Measurements from ENCODE around the gene MED12L.

MED12L gene

DNA sequence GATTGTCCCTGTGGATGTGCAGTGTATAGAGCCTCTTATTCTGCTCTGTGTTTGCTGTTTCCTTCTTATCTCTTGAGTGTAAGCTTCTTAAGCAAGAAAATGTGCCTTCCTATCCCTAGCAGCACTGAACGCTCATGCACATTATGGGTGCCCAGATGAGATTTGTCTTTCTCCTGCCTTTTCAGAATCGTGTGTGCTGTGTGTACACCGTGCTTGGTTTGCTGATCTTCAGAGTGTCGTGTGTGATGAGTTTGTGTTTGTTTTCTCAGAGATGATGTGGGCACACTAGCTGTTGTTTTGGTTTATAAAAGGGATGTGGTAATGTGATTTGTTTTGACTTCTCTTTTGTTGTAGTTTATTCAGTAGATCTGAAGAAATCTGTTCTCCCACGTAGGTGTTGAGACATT is 97.8 kb downstream of the MED12L start:
- no peak for DNase-seq

DNA sequence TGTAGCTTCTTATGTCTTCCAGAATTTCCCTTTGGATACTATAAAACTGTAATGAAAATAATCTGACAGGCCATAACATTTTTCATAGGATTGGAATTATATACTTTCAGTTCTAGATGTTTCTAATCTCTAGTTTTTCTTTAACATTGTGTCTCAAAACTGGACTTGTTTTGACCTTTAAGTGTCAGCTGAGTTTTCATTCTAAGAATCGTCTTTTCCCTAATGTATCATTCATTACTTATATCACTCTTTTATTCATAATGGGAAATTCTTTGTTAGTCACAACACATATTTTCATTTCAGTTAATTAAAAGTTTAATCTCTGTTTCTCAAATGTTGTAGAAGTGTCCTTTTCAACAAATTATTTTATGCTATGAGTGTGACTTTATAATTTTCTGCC is 105.6 kb downstream of the MED12L start:
- no peak for DNase-seq

DNA sequence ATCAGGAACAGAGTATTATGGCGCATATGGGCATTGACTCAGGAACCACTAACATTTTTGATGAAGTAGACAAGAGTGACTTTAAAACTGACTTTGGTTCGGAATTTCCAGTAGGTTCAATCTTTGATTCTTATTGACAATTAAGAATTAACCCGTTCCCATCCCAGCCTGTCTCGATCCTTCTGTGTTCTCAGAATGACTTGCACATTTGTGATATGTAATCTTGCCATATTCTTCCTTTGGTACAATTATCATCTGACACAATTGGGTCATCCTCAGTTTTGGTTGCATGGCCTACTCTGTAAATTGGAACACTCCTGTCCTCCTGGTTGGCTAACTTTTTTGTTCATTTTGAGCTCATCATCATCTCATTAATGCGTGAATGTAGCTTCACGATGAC is 107.1 kb downstream of the MED12L start:
- DNase-seq, result no peak

- no peak for DNase-seq
These were observed 110.4 kb downstream of the MED12L start for GRCh38 chr3:151195826-151196225.

DNA sequence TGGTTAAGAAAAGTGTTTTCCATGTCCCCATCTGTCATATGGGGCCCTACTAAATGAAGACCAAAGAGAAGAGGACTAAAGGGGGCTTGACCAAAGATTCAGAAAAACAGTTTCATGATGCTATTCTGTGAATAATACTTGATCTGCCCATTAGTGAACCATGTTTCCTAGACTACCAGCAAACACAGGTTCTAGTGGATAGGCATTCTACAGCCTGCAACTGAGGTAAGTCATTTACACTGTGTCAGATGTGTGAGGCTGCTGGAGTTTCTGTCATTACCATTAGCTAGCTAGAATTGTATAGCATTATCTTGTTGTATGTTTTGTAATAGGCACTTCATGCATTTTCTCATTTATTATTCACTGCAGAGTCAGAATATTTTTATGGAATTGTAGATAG is 111.0 kb downstream of the MED12L start:
- DNase-seq, result no peak

- DNase-seq, result no peak
These were observed 111.8 kb downstream of the MED12L start for GRCh38 chr3:151197228-151197627.

DNA sequence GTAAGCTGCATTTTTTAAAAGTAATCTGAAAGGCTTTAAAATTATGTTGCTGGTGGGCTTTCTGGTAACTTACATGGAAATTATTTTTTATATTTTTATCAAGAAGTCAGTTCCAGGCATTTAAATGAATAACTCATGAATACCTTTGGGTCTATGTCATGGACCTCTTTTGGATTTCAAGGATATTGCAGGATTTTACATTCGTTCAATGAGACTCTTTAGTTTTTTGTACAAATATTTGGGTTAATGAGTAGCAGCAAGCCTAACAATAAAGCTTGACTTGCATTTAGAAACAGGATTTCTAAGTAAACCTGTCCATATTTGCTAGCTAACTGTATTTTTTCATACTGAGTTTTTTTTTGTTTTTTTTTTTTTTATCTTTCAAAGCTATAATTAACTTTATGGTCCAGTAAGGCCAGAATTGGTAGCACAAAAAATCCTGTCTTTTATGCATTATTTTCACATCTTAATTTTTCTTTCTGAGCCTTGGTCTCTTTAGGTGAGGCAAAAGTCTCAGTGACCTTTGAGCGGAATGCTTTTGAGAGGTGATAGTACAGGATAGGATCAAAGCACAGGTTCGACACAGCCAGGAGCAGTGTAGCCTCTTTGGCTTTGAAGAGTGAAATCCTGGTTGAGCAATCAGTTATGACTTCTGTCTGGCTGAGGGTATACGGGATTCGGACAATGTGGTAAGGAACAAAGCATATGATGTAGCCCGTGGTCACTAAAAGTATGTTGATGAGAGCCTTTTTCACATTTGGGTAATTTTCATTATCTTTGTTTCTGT is 112.7 kb downstream of the MED12L start:
- no peak for DNase-seq

GRCh38 chr3:151198849-151199248 is 113.4 kb downstream of the MED12L start:
- no peak for DNase-seq

DNA sequence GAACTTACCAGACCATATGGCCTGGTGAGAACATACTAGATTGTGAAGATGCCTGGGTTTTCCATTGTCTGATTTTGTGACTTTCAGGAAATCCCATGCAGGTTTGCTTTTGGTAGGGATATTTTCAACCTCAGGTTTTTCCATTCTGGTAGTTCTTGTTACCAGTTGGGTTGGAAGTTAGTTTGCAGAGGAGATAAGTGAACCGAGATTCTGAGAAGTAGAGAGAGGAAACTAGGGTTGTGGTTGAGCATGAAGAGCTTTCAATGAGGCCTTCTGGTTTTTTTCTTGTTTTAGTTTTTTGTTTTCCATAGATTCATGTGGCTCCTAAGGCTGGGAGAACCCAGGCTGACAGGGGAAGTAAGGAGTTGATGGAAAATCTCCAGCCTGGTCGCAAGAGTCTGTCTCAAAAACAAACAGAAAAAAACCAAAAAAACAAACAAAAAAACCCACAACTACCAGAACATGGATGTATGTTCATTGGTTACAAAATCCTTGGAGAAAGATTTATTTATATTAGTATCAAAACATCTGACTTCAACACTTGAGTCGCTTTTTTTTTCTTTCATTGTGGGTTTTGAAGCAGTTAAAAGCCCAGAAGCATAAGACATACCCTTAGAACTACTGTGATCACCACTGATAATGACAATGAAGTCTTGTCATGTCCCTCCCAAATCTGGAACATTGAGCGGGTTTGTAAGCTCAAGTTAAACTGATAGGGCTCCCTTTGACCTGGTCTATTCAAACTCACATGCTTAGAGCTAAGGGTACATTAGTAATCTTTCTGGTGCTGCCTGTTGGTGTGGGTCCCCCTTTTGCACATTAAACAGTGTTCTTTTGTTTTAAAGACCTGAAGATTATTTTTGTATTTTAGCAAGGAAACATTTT is 114.3 kb downstream of the MED12L start:
- no peak for DNase-seq

GRCh38 chr3:151200586-151200985 is 115.1 kb downstream of the MED12L start:
- DNase-seq, result no peak

- DNase-seq, result no peak
These were observed 115.7 kb downstream of the MED12L start for GRCh38 chr3:151201051-151201730.

DNA sequence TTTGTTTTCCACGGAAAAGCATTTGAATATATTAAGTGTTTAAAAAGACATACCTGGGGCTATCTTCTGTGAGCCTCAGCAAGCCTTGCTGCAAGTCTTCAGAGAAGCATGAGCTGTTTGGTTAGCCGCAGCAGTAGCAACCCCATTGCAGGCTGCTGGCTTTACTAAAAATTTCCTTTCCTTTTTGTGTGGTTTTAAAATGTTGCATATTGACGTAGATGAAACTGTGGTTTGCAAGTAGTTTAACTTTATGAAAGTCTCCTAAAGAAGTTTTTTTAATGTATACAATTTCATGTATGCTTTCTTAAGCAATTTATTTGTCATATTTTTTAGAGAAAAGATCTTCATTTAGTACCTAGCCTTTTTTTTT is 117.6 kb downstream of the MED12L start, which contains the start of gene GPR171:
GPR171 (minus strand) TSS at position 166 of the 370 bp plus-strand sequence. CDS start 3,830 bp downstream, outside the sequence.
- no peak for DNase-seq

GRCh38 chr3:151204530-151205402 is 119.3 kb downstream of the MED12L start:
- DNase-seq, result no peak

DNA sequence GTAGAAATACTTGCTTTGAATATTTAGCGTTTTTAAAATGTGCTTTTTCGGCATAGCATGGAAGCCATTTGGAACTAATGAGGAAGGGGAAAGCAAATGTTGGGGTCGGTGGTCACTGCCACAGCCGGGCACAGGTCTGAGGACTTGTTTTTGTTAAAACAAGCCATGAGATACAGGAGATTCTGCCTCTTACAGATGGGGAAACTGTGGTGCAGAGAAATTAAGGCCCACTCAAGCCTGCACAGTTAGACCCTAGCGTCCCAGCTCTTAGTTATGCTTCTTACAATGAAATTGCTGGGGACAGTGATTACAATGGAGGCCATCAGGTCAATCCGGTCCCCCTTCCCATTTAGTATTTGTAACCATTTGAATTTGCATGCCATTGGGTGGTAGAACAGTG is 120.0 kb downstream of the MED12L start:
- no peak for DNase-seq

DNA sequence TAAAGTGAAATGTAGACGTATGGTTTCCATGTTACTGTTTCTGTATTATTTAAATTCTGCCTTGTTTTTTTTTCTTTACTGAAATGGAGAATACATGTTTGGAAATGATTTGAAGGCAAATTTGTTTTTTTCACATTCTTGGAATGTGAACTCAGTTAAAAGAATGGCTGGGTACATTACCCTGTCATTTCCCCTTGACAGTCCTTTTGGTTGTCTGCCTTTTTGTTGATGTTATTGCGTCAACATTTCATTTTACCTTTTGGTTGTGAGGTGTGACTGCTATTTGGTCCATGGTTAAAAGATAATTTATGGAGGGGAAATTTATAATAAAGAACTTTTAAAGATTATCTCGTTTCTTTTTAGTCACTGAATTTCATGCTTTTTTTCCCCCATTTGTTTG is 120.7 kb downstream of the MED12L start:
- DNase-seq, result no peak

DNA sequence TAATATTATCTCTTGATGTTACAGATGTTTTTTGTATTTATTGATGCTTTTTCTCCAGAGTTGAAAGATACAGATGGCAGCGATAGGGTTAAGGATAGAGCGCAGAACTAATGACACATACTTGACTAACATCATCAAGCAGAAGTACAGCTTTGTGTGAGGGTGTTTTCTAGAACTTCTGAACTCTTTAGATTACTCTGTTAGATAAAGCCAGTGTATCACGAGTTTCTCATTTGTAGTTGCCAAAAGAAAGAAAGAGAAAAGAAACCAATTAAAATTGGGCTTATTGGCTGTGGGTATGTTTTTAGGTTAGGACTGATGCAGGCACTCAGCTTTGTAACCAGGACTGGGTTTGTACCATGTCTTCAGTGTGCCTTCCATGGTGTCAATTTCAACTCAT is 124.2 kb downstream of the MED12L start:
- no peak for DNase-seq

DNA sequence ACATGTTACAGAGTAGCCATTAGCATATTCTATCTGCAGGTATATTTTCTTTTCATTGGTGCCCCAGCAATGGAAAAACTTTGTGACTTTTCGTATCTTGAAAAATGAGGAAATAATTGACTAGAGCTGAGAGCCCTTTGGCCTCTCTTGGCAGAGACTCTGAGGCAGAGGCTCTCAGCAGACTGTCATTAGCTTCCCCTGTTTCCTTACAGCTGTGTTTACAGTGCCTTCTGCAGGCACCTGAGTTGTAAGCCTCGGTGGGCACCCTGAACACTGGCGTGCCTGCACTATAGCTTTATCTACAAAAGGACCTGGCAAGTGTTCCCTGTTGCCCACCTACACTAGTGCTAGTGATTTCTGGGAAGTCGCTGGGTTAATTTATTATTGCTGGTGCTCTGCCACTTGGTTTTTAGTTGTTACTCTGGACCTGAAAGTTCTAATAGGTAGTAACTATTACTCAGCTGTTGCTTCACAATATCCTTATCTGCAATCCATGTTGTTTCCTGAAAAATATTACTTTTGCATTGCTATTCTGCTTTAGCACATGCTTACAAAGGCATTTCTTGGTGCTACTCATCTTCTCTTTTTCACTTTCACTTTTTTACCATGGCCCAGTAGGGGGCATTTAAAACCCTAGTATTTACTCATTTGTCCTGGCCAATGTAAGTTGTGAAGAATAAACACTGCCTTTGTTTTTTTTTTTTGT is 125.4 kb downstream of the MED12L start:
- DNase-seq, result no peak

DNA sequence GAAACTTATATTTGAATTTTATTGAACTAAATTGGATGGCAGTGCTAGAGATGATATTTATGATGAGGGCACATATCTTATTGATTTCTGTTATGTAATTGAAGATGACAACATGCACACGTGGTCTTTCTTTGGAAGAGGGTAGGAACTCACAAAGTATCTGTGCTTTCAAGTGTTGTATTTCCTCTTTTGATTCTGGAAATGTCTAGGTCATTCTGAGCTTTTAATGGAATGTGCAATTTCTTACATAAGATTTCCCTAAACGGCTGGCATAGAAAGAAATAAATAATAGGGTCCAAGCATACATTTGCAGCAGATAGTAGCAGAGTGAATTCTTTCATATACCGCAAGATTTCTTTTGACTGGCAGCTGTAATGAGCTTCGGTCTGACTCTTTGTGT is 127.7 kb downstream of the MED12L start:
- DNase-seq, result no peak

- no peak for DNase-seq
These were observed 128.4 kb downstream of the MED12L start for GRCh38 chr3:151213881-151214280.

- no peak for DNase-seq
These were observed 129.0 kb downstream of the MED12L start for GRCh38 chr3:151214459-151214858.

Data from NCI-H2171 (cell line).